Uterus (tissue), 2 donors: ENCODE measurements around the gene OTOGL.

Source experiments
- POLR2A ChIP-seq, 2 donors: fragments of 450-650 bp; IDR thresholded peaks; one replicate each; pipeline ENCODE4 v1.6.1; 2016; ENCODE audit warnings: antibody characterized with exemption in 2 of 2, mild to moderate bottlenecking in 1 of 2, moderate library complexity in 1 of 2
- TF ChIP-seq, protein P1 (sequence below), 4 experiments: fragments of 200-600 bp in 2 of 4; fragments of 450-650 bp in 2 of 4; sonication (generic) in 2 of 4; IDR thresholded peaks; one replicate each; pipeline ENCODE4 v1.5.1; 2016 to 2019; ENCODE audit warnings: antibody characterized with exemption in 4 of 4, mild to moderate bottlenecking in 2 of 4, moderate library complexity in 1 of 4

DNA sequence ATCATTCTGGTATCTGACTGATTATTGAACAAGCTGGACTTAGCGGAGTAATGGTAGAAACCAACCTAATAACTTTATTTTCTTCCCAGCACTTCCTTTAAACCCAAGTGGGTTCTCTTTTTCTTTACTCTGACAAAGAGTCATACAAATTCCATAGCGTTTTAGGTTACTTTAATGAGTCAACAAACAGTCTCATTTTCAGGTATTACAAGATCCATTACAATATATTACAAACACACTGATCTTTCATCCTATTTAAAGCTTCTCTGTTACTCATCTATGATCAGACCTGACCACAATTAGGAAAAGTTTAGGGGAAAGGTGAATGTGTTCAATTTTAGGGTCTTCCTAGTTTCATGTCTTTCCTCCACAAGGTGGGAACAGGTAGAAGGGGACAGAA, 305.3 kb downstream of the OTOGL start:
- TF ChIP-seq POLR2A (IDR thresholded peaks at IDR 0.05): no peak
- TF ChIP-seq, protein P1, sequence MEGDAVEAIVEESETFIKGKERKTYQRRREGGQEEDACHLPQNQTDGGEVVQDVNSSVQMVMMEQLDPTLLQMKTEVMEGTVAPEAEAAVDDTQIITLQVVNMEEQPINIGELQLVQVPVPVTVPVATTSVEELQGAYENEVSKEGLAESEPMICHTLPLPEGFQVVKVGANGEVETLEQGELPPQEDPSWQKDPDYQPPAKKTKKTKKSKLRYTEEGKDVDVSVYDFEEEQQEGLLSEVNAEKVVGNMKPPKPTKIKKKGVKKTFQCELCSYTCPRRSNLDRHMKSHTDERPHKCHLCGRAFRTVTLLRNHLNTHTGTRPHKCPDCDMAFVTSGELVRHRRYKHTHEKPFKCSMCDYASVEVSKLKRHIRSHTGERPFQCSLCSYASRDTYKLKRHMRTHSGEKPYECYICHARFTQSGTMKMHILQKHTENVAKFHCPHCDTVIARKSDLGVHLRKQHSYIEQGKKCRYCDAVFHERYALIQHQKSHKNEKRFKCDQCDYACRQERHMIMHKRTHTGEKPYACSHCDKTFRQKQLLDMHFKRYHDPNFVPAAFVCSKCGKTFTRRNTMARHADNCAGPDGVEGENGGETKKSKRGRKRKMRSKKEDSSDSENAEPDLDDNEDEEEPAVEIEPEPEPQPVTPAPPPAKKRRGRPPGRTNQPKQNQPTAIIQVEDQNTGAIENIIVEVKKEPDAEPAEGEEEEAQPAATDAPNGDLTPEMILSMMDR (IDR thresholded peaks at IDR 0.05): no peak
